ENCODE results near the gene MAPKAPK2. TPM values are rescaled to one million over a fixed set of nuclear protein-coding genes. Genes with fewer than 3 reads are reported as not detected.
"Not testable (repeated sequence)": the region's sequence is repeated elsewhere in the genome, so short reads cannot be mapped to it uniquely, and the experiment has no call there.

The MAPKAPK2 gene
- total RNA-seq, 2 donors from 2014 or later: 69.4 to 116 TPM

- Mint-ChIP-seq H3K27ac (no peak overlapping the region), H3K36me3 (peaks cover 0 to 5% of the 10 kb centered on the region in 2 donors), H3K9me3 (peaks cover 5 to 6% of the 10 kb centered on the region in 2 donors)
- peak; percentile 94 to 96 for ATAC-seq
- no peak for DNase-seq (ENCODE audit: low spot score in 2 of 2)
Measured at GRCh38 chr1:206757524-206758266, 73.0 kb downstream of the MAPKAPK2 start.

- Mint-ChIP-seq H3K9me3 (no peaks in the 10 kb centered on the region), H3K27ac (no peak overlapping the region), H3K36me3 (peaks cover 0 to 8% of the 10 kb centered on the region in 2 donors)
- ATAC-seq: no peak
- DNase-seq (ENCODE audit: low spot score in 2 of 2): no peak
Measured at GRCh38 chr1:206760590-206760989, 75.9 kb downstream of the MAPKAPK2 start.

- no peak overlapping the region for H3K27ac Mint-ChIP-seq
- H3K9me3 Mint-ChIP-seq: no peaks in the 10 kb centered on the region
- no peak for ATAC-seq
- peaks cover 0 to 8% of the 10 kb centered on the region in 2 donors for H3K36me3 Mint-ChIP-seq
- DNase-seq (ENCODE audit: low spot score in 2 of 2): no peak
Measured at GRCh38 chr1:206761159-206761768, 76.6 kb downstream of the MAPKAPK2 start.

- not testable (repeated sequence) for H3K9me3 Mint-ChIP-seq; H3K27ac Mint-ChIP-seq; H3K36me3 Mint-ChIP-seq; ATAC-seq; DNase-seq (ENCODE audit: low spot score in 2 of 2)
Measured at GRCh38 chr1:206762741-206763364, 78.1 kb downstream of the MAPKAPK2 start.

GRCh38 chr1:206765771-206766170, 81.1 kb downstream of the MAPKAPK2 start:
- H3K36me3 Mint-ChIP-seq; ATAC-seq; DNase-seq (ENCODE audit: low spot score in 2 of 2); H3K9me3 Mint-ChIP-seq: not testable (repeated sequence)
- peak overlapping the region in 1 of 2 donors; percentile 71 for H3K27ac Mint-ChIP-seq

GRCh38 chr1:206766251-206766856, 81.6 kb downstream of the MAPKAPK2 start:
- H3K9me3 Mint-ChIP-seq: no peaks in the 10 kb centered on the region
- peak; percentile 52 to 85 for DNase-seq (ENCODE audit: low spot score in 2 of 2)
- peak overlapping the region in 1 of 2 donors; percentile 71 for H3K27ac Mint-ChIP-seq
- ATAC-seq: peak; percentile 67 to 88
- peaks cover 0 to 8% of the 10 kb centered on the region in 2 donors for H3K36me3 Mint-ChIP-seq

- Mint-ChIP-seq H3K27ac (no peak overlapping the region), H3K36me3 (peaks cover 0 to 8% of the 10 kb centered on the region in 2 donors), H3K9me3 (no peaks in the 10 kb centered on the region)
- DNase-seq (ENCODE audit: low spot score in 2 of 2) (no peak), ATAC-seq (peak in 1 of 2 donors; percentile 17)
Measured at GRCh38 chr1:206768472-206769303, 84.0 kb downstream of the MAPKAPK2 start.

GRCh38 chr1:206769304-206769731, 84.6 kb downstream of the MAPKAPK2 start:
- DNase-seq (ENCODE audit: low spot score in 2 of 2): peak; percentile 67 to 68
- H3K9me3 Mint-ChIP-seq: no peaks in the 10 kb centered on the region

GRCh38 chr1:206770531-206771337, 86.0 kb downstream of the MAPKAPK2 start, which contains the start of gene IL19:
Gene IL19 (plus strand): TSS chr1:206770773. CDS start chr1:206836663, 65,890 bp downstream.
- H3K27ac Mint-ChIP-seq: no peak within 1 kb of the TSS
- ATAC-seq: no peak
- no peaks in the 10 kb centered on the region for H3K36me3 Mint-ChIP-seq
- no peaks in the 10 kb centered on the region for H3K9me3 Mint-ChIP-seq
- no peak for DNase-seq (ENCODE audit: low spot score in 2 of 2)

More at GRCh38 chr1:206769304-206769731, 84.6 kb downstream of the MAPKAPK2 start:
- Mint-ChIP-seq H3K36me3 (peaks cover 0 to 2% of the 10 kb centered on the region in 2 donors), H3K27ac (peak overlapping the region in 1 of 2 donors; percentile 4)
- ATAC-seq: peak; percentile 65 to 90

GRCh38 chr1:206771338-206771692, 86.6 kb downstream of the MAPKAPK2 start:
- no peaks in the 10 kb centered on the region for H3K36me3 Mint-ChIP-seq
- no peaks in the 10 kb centered on the region for H3K9me3 Mint-ChIP-seq
- no peak for DNase-seq (ENCODE audit: low spot score in 2 of 2)
- ATAC-seq: no peak
- no peak overlapping the region for H3K27ac Mint-ChIP-seq

GRCh38 chr1:206772243-206772937, 87.7 kb downstream of the MAPKAPK2 start, which contains the start of gene IL10:
Gene IL10 (minus strand): TSS chr1:206772494. CDS start chr1:206772435, 59 bp downstream.
- H3K27ac Mint-ChIP-seq: no peak within 1 kb of the TSS
- no peak for ATAC-seq
- no peaks in the 10 kb centered on the region for H3K36me3 Mint-ChIP-seq
- DNase-seq (ENCODE audit: low spot score in 2 of 2): no peak
- H3K9me3 Mint-ChIP-seq: no peaks in the 10 kb centered on the region

GRCh38 chr1:206774093-206774492, 89.4 kb downstream of the MAPKAPK2 start:
- no peaks in the 10 kb centered on the region for H3K36me3 Mint-ChIP-seq
- ATAC-seq (no peak), DNase-seq (ENCODE audit: low spot score in 2 of 2) (no peak)
- no peaks in the 10 kb centered on the region for H3K9me3 Mint-ChIP-seq
- no peak overlapping the region for H3K27ac Mint-ChIP-seq

GRCh38 chr1:206776229-206776628, 91.5 kb downstream of the MAPKAPK2 start:
- ATAC-seq: no peak
- Mint-ChIP-seq H3K27ac (no peak overlapping the region), H3K36me3 (no peaks in the 10 kb centered on the region), H3K9me3 (no peaks in the 10 kb centered on the region)
- no peak for DNase-seq (ENCODE audit: low spot score in 2 of 2)

- H3K27ac Mint-ChIP-seq: no peak overlapping the region
- no peaks in the 10 kb centered on the region for H3K36me3 Mint-ChIP-seq
- ATAC-seq: no peak
- no peak for DNase-seq (ENCODE audit: low spot score in 2 of 2)
- H3K9me3 Mint-ChIP-seq: no peaks in the 10 kb centered on the region
Measured at GRCh38 chr1:206778031-206778430, 93.3 kb downstream of the MAPKAPK2 start.

- not testable (repeated sequence) for DNase-seq (ENCODE audit: low spot score in 2 of 2); H3K36me3 Mint-ChIP-seq; ATAC-seq
Measured at GRCh38 chr1:206778911-206779310, 94.2 kb downstream of the MAPKAPK2 start.

More at GRCh38 chr1:206778911-206779310, 94.2 kb downstream of the MAPKAPK2 start:
- not testable (repeated sequence) for H3K9me3 Mint-ChIP-seq, H3K27ac Mint-ChIP-seq
